HG03066 (cell line): ENCODE data around the gene RING1.
"Not testable (repeated sequence)": the region's sequence is repeated elsewhere in the genome, so short reads cannot be mapped to it uniquely, and the experiment has no call there.

Source experiments
- ATAC-seq: cut with Tn5 transposase; IDR thresholded peaks from one replicate; pipeline ENCODE4 v1.9.1; 2021; ENCODE audit warnings: low read depth; ENCODE audit not compliant: unreplicated experiment

RING1 gene

DNA sequence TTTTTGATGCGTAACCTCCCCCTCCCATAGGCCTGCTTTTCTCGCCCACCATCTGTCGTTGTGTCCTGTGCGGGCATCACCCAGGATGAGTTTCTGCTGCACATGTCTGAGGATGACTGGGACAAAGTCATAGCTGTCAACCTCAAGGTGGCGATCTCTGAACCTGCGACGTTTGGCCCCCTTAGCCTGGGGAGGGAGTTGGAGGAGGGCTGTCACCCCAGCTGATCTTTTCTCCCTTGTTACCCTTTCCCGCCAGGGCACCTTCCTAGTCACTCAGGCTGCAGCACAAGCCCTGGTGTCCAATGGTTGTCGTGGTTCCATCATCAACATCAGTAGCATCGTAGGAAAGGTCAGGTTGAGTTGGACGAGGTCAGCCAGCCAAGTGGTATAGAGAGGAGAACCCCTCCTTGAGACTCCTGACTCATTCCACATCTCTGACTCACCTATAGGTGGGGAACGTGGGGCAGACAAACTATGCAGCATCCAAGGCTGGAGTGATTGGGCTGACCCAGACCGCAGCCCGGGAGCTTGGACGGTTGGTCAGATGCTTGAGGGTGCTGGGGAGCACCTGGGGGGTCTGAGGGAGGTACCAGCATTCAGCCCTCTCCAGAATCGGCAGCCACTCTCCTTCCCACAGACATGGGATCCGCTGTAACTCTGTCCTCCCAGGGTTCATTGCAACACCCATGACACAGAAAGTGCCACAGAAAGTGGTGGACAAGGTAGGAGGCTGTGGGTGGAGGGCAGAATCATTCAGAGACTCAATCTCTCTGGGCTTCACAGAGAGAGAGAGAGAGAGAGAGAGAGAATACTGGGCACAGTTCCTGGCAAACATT is 2.9 kb upstream of the RING1 start:
- no peak for ATAC-seq

DNA sequence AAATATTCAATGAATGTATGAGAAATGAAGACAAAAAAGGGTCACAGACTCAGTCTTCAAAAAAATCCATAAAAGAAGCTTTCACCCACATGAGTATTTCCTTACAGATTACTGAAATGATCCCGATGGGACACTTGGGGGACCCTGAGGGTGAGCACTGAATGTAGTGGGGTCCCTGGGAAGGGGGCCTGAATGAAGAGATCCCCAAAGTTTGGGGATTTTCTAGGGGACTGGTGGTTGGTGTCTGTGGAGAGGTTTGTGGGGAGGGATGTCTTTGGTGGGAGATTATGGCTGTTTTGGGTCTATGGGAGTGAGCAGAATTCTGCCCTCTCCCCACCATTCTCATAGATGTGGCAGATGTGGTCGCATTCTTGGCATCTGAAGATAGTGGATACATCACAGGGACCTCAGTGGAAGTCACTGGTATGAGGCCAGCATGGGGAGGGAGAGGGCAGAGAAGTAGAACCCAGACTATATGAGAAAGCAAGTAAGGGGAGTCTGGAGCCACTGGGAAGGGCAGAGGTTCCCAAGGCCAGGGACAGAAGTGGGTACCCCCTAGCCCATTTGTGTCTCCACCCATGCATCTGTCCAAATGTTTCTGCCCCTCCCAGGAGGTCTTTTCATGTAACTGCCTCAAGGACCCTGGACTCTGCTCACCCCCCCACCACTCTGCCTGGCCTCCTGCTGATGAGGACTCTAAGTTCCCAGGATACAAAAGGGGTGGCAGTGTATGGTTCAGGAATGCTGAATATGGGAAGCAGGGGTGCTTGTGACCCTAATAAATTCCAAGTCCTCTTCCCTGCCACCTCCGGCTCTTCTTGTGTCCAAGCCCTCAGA is 2.1 kb upstream of the RING1 start:
- ATAC-seq: no peak

DNA sequence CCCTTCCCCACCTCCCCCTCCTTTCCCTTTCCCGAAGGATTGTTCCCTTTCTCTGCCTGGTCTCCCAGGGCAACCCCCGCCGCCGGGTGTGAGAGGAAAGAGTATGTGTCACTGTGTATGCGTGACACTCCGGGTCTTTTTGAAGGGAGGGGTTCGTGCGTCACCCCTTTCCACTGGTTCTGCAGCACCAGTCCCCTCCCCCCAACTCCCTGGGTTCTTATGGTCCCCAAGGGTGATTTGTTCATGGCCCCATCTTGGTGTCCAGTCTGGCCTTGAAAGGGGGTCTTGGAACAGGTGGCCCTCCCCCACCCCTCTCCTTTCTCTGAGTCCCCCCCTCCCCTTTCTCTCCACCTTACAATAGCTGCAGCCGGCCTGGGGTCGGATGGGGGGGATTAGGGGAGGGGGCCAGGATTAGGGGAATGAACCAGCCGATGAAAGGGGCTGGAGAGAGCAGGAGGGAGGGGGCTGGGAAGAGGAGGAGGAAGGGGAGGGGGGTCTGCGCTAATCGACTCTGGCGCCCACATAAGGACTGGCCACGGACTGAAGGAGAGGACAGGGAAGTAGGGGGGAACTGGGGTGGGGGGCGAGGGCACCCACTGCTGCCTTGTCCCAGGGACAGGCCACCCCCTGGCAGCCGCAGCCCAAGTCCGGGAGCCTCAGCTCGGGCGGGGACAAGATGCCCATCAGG is 1.3 kb upstream of the RING1 start:
- no peak for ATAC-seq

DNA sequence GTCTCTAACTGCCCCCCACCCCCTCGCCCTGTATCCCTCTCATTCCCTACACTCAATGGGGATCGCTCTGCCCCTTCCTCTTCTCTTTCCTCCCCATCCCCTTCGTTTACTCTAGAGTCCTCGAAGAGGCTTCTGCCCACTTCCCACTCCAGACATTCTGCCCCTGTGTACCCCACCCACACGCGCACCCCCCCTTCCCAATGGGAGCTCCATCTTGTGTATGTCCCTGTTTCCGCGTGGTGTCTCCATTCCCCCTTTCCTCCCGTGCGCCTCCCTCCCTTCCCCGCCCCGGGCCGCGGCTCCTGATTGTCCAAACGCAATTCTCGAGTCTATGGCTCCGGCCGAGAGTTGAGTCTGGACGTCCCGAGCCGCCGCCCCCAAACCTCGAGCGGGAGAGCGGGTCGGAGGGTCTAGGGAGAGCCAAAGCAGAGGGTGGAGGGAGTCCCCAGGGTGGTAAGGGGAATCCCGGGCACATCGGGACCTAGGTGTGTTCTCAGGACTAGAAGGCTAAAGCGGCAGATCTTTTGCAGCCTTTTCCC is 679 bp upstream of the RING1 start:
- ATAC-seq: no peak

DNA sequence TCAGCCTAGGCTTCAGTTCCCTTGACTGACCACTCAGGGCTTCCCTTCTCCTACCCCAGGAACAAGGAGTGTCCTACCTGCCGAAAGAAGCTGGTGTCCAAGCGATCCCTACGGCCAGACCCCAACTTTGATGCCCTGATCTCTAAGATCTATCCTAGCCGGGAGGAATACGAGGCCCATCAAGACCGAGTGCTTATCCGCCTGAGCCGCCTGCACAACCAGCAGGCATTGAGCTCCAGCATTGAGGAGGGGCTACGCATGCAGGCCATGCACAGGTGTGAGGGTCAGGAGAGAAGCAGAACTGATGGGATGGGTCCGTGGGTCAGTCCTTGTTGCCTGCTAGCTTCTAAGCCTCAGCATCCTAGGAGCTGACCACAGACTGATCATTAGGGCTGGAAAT is 1.6 kb downstream of the RING1 start:
- ATAC-seq: no peak

DNA sequence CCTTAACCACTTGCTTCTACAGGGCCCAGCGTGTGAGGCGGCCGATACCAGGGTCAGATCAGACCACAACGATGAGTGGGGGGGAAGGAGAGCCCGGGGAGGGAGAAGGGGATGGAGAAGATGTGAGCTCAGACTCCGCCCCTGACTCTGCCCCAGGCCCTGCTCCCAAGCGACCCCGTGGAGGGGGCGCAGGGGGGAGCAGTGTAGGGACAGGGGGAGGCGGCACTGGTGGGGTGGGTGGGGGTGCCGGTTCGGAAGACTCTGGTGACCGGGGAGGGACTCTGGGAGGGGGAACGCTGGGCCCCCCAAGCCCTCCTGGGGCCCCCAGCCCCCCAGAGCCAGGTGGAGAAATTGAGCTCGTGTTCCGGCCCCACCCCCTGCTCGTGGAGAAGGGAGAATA is 2.8 kb downstream of the RING1 start:
- no peak for ATAC-seq

DNA sequence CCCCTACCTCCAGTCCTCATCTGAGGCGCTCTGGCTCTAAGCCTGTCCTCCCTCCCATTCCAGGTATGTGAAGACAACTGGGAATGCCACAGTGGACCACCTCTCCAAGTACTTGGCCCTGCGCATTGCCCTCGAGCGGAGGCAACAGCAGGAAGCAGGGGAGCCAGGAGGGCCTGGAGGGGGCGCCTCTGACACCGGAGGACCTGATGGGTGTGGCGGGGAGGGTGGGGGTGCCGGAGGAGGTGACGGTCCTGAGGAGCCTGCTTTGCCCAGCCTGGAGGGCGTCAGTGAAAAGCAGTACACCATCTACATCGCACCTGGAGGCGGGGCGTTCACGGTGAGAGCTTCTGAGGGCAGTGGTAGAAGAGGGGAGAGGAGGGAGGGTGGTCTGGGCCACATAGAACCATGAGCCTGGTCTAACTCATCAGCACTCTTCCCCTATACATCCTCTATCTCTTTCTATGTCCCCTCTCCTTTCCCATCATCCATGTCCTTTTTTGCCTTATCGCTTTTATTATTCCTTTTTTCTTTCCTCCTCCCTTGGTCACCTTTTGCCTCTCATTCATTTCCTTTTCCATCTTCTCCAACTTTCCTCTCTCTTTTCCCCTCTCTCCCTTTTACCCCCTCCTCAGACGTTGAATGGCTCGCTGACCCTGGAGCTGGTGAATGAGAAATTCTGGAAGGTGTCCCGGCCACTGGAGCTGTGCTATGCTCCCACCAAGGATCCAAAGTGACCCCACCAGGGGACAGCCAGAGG is 3.5 kb downstream of the RING1 start:
- ATAC-seq: no peak

DNA sequence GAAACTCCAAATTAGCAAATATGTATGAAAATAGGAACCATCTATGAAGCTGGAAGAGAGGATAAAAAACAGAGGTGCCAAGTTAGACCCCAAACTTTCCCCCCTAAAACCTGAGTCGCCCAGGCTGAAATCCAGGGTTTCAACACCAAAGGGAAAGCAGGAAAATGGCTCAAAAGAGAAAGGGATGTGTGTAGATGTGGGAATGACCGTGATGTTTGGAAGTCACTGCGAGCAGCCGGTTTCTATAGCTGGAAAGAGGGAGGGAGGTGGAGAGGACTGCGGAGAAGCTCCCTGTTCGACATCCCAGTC is 4.5 kb downstream of the RING1 start:
- no peak for ATAC-seq

DNA sequence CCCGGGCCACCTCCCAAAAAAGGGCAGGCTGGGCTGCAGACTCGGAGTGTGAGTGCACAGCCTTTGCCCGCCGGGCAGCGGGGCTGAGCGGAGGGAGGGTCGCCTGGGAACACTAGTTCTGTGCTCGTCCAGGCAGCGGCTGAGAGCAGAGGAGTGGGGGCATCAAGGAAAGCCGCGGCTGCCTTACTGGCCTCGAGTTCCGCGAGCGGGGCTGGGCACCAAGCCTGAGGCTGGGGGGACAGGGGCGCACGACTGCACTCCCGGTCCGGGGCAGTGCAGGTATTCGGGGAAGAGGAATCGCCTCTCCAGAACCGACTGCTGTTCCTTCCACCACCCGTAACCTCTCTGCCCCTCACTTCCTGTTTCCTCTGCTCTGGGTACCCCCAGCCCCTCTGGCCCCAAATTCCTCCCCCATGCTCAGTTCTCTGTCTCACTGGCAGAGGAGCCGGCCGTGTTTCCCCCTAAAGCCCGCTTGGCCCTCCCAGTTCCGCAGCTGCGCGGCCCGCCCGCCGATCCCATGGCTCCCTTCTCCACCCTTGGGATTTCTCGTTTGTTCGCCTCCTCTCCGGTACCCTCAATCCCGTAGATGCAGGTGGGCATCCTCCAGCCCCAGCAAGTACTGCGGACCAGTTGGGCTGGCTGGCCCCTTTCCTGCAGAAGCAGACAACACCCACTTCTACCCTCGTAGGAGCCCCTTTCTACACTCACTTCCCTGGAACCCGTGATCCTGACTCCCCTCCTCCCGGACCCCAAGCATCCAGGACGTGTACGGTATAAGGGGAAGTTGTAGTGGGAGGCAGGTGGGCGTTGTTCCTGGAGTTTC is 5.1 kb downstream of the RING1 start:
- no peak for ATAC-seq

DNA sequence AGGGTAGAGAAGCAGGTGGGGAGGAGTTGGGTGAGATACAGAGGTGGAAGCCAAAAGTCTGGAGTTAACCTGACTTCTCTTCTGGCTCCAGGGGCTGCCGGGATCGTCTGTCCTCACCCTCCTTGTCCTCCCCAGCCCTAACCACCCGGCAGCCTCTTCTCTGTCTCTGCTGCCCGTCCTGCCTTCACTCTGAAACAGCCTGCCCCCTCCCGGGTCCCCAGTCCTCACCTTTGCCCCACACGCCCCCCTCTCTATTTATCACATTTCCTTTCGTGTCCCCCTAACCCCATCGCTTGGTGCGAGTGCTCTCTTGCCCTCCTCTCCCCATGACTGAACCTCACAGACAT is 5.7 kb downstream of the RING1 start:
- ATAC-seq: no peak

DNA sequence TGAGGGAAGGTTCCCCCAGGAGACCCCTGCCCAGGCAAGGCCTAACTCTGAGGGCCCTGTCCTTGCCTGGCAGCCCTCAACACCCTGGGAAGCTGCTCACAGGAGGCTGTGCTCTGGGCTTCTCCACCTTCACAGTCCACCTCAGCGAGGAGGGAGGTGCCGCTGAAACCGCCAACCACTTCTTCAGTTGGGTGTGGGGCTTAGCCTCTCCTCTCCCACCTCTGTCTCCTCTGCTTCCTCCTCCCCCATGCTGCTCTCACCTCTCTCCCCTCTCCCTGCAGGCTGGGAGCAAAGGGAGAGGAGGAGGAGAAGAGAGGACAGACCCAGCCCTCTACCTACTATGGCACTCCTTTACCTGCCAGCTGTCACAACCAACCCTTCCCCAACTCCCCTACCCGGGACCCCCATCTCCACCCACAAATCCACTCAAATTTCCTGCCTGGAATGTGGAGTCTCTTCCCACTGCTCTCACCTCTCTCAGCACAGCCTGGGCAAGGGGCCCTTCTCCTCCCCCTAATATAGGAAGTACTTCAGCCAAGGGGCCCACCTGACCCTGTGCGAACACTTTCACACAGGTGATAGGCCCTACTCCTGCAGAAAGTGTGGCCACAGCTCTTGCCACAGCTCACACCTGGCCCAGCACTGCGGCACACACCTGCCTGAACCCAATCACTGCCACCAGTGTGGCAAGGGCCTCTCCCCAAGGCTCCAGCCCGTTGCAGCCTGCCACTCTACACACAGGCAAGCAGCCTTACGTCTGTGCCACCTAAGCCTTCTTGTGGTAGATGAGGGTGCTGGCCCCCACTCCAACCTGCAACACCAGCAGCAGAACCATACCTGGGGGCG is 7.2 kb downstream of the RING1 start:
- no peak for ATAC-seq

DNA sequence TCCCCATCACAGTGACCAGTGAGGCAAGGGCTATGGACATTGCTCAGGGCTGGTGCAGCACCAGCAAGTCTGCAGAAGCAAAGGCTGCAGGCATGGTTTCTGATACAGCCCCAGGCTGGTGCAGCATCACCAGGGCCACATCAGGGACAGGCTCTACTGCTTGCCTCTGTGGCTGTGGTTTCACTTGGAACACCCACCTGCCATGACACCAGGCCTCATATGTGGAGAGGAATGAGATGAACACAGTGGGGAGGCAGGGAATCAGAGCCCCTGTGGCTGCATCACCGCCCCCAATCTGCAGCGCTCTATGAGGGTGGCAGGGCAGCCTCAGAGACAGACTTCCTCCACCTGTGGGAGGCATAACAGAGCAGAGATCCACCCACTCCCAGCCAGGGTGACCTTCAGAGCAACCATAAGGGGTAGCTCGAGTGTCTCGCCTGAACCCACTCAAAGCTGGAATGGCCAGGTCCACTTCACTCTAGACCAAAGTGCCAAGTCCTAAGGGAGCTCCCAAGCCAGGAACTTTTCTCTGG is 7.9 kb downstream of the RING1 start:
- ATAC-seq: no peak

DNA sequence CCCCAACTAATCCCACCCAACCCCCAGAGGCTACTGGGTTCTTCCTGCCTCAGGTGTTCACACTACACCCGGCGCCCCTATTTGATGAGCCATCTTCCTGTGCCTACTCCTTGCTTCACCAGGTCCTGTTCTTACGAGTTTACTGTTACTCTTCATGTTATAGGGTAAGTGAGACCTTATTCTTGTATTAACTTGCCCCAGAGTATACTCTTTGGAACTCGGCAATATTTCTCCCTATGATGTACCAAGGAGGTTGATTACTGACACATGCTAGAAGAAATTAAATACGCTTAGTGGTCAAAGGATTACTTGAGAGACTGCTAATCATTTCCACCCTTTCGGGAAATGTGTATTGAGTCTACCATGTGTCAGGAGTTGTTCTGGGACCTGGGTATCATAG is 8.9 kb downstream of the RING1 start:
- ATAC-seq: no peak

DNA sequence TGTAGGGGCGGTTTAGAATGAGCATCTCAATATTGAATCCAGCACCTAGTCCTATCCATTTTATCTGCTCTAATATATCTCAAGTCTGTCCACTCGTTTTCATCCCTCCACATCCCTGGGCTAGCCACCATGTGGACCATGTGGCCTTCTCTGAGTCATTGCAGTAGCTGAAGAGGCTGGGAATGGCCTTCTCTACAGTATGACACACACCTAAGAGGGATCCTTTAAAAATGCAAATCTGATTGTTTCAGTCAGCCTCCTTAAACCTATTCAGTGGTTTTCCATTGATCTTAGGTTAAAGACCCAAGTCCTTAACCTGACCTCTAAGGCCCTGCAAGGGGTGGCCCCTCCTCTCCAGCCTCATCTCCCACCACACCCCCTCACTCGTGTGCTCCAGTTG is 9.4 kb downstream of the RING1 start:
- no peak for ATAC-seq

DNA sequence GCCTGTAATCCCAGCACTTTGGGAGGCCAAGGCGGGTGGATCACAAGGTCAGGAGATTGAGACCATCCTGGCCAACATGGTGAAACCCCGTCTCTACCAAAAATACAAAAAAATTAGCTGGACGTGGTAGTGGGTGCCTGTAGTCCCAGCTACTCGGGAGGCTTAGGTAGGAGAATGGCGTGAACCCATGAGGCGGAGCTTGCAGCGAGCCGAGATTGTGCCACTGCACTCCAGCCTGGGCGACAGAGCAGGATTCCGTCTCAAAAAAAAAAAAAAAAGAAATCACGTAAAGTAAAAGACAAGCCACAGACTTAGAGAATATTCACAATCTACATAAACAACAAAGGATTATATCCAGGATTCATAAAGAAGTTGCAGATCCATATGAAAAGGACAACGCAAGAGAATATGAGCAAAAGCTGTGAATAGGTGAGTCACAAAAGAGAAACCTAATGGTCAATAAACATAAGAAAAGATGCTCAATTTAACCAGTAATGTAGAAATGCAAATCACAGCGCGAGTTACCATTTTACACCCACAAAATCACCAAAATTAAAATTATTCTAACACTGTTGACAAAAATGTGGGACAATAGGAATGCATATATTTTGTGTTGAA is 18.3 kb downstream of the RING1 start:
- ATAC-seq: not testable (repeated sequence)

DNA sequence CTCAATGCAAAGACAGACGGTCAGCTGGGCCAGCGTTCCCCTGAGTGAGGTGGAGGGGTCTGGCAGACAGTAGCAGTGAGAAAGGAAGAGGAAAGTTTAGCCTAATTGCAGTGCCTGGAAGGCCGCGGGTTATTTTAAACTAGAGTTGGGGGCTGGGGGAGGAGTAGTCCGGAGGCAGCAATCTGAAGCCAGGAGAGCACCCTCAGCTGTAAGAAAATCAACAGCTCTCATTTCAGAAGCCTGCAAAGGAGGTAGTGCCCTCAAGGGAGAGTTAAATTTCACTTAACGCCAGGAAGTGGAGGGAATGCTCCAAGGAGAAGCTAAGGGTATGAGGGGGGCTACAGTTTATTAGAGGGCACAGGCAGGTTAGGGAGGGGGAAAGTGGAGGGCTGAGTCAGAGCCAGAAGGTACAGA is 26.9 kb downstream of the RING1 start:
- ATAC-seq: no peak

DNA sequence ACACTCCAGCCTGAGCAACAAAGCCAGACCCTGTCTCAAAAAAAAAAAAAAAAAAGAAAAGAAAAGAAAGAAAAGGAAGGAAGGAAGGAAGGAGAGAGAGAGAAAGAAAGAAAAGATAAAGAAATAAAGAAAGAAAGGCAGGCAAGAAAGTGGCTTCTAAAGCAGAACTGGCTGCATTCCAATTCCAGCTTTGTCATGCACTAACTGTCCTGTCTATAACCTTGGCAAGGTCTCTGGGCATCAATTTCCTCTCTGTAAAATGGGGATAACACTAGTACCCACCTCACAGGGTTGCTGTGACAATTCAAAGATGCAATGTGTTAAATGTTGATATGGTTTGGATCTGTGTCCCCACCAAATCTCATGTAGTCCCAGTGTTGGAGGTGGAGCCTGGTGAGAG is 28.0 kb downstream of the RING1 start:
- ATAC-seq: no peak

DNA sequence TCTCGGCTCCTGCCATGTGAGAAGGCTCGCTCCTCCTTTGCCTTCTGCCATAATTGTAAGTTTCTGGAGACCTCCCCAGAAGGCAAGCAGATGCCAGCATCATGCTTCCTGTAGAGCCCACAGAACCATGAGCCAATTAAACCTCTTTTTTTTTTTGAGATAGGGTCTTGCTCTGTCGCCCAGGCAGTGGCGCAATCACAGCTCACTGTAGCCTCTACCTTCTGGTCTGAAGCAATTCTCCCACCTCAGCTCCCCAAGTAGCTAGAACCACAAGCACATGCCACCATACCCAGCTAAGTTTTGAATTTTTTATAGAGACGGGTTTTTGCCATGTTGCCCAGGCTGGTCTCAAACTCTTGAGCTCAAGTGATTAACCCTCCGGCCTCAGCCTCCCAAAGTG is 28.6 kb downstream of the RING1 start:
- ATAC-seq: no peak
